ENCODE results near the gene TPM4. TPM values are rescaled to one million over a fixed set of nuclear protein-coding genes. Genes with fewer than 3 reads are reported as not detected.

The TPM4 gene
- total and polyA plus RNA-seq, 2 of the 8 experiments (the other 6 are each of a cell fraction or from before 2014, with no cell fraction given), result 160 to 359 TPM

- TF ChIP-seq EP300 (IDR thresholded peaks at IDR 0.05; ENCODE audit: borderline replicate concordance in 1 of 2, low read depth in 2 of 2, low read length in 2 of 2), result no peak
- no peak for TF ChIP-seq SP2 (IDR thresholded peaks at IDR 0.05; ENCODE audit: low read length)
- TF ChIP-seq CREB1 (IDR thresholded peaks at IDR 0.05), result no peak
These were observed 41.2 kb upstream of the TPM4 start (continued) for GRCh38 chr19:16034958-16035560.
